Measurements from ENCODE around the gene NUP85. TPM values are rescaled to one million over a fixed set of nuclear protein-coding genes. Genes with fewer than 3 reads are reported as not detected.

The NUP85 gene
- total RNA-seq, 2 donors from 2014 or later, result 49.6 to 50.9 TPM

Other genes with a start within 250 kb of the NUP85 start
- gene HID1, start 232.9 kb upstream of the NUP85 start, total RNA-seq, result 10 to 100 TPM; 11.7 to 13.0 TPM
- 10 to 100 TPM; 17.4 to 26.0 TPM for gene CDR2L, start 218.0 kb upstream of the NUP85 start, total RNA-seq
- 10 to 100 TPM; 23.3 to 23.5 TPM for gene MRPL58, start 193.0 kb upstream of the NUP85 start, total RNA-seq
- 100 to 1,000 TPM; 205 to 235 TPM for gene ATP5PD, start 158.7 kb upstream of the NUP85 start, total RNA-seq
- 10 to 100 TPM; 23.0 to 25.0 TPM for gene KCTD2, start 158.5 kb upstream of the NUP85 start, total RNA-seq
- 1 to 10 TPM; 6.1 to 8.1 TPM for gene SLC16A5, start 117.7 kb upstream of the NUP85 start, total RNA-seq
- gene ARMC7, start 95.7 kb upstream of the NUP85 start, total RNA-seq, result 1 to 10 TPM; 5.8 to 6.4 TPM
- 10 to 100 TPM; 26.2 to 33.0 TPM for gene NT5C, start 73.9 kb upstream of the NUP85 start, total RNA-seq
- gene JPT1, start 51.2 kb upstream of the NUP85 start, total RNA-seq, result 10 to 100 TPM; 20.1 to 22.3 TPM
- 100 to 1,000 TPM; 221 to 238 TPM for gene SUMO2, start 22.7 kb upstream of the NUP85 start, total RNA-seq
- gene GGA3, start 55.9 kb downstream of the NUP85 start, total RNA-seq, result 10 to 100 TPM; 28.0 to 32.4 TPM
- 10 to 100 TPM; 25.0 to 30.9 TPM for gene MRPS7, start 56.2 kb downstream of the NUP85 start, total RNA-seq
- 10 to 100 TPM; 25.2 to 27.3 TPM for gene MIF4GD, start 65.6 kb downstream of the NUP85 start, total RNA-seq
- 10 to 100 TPM in 1 of 2 donors, 1 to 10 TPM in 1; 9.9 to 14.6 TPM for gene SLC25A19, start 83.8 kb downstream of the NUP85 start, total RNA-seq
- 10 to 100 TPM; 87.2 to 97.8 TPM for gene GRB2, start 200.0 kb downstream of the NUP85 start, total RNA-seq